ENCODE measurements around the gene ARG2. TPM values are rescaled to one million over a fixed set of nuclear protein-coding genes. Genes with fewer than 3 reads are reported as not detected.

The ARG2 gene
- total RNA-seq, 1 experiment from 2014 or later: 35.2 TPM

GRCh38 chr14:67602076-67602475 is 17.6 kb upstream of the ARG2 start:
- H2AK5ac ChIP-seq (ENCODE audit: insufficient read length, low read length): no peak overlapping the region
- no peak overlapping the region for H2BK120ac ChIP-seq (ENCODE audit: low read depth, low read length, poor library complexity, severe bottlenecking)
- H3K27me3 ChIP-seq (ENCODE audit: insufficient read depth, low read length): peaks cover 21% of the 10 kb centered on the region; the same call in 1 of the 2 replicates
- H3K4ac ChIP-seq (ENCODE audit: low read depth, low read length): no peak overlapping the region
- no peak for TF ChIP-seq CTCF (conservative IDR thresholded peaks at IDR 0.05)
- no peak overlapping the region for H3K18ac ChIP-seq (ENCODE audit: insufficient read length, low read depth, low read length)
- H3K56ac ChIP-seq (ENCODE audit: insufficient read length, low read depth, low read length): no peak overlapping the region
- H3K79me2 ChIP-seq (ENCODE audit: insufficient read depth, low read length): no peaks in the 10 kb centered on the region
- no peak overlapping the region for H3T11ph ChIP-seq (ENCODE audit: low read length)
- H3K9ac ChIP-seq (ENCODE audit: extremely low read depth, insufficient read length, low read length): no peak overlapping the region
- H2BK15ac ChIP-seq (ENCODE audit: low read depth, low read length): no peak overlapping the region
- no peak overlapping the region for H2BK20ac ChIP-seq (ENCODE audit: low read depth, low read length, poor library complexity, severe bottlenecking)
- H4K5ac ChIP-seq (ENCODE audit: insufficient read length, low read depth, low read length): no peak overlapping the region
- peaks cover 80% of the 10 kb centered on the region for H3K27me3 Mint-ChIP-seq (ENCODE audit: low read depth)
- no peak for DNase-seq
- H3K27ac ChIP-seq (ENCODE audit: insufficient read length, low read depth, low read length): no peak overlapping the region
- no peak overlapping the region for H4K8ac ChIP-seq (replicated peaks; ENCODE audit: insufficient read length, low read depth, low read length)
- no peak overlapping the region for H3K14ac ChIP-seq (ENCODE audit: insufficient read depth, low read length)
- no peak overlapping the region for H2AFZ ChIP-seq (ENCODE audit: low read length)
- H3K23ac ChIP-seq (ENCODE audit: insufficient read length, low read depth, low read length): no peak overlapping the region
- H3K9me3 ChIP-seq (ENCODE audit: control insufficient read depth, low read depth, low read length): no peaks in the 10 kb centered on the region
- no peaks in the 10 kb centered on the region for H4K20me1 ChIP-seq (ENCODE audit: control insufficient read depth, insufficient read depth, insufficient read length)
- no peaks in the 10 kb centered on the region for H3K79me1 ChIP-seq (ENCODE audit: insufficient read depth, low read depth, low read length, poor library complexity, severe bottlenecking)
- H3K4me2 ChIP-seq (ENCODE audit: insufficient read depth, insufficient read length, low read length): no peak overlapping the region
- H3K23me2 ChIP-seq (ENCODE audit: insufficient read length, low read depth, low read length, poor library complexity, severe bottlenecking): peaks cover 9% of the 10 kb centered on the region
- H3K4me1 ChIP-seq (ENCODE audit: insufficient read depth, low read length): no peaks in the 10 kb centered on the region
- H2BK12ac ChIP-seq (ENCODE audit: insufficient read length, low read depth, low read length): no peak overlapping the region
- WGBS (ENCODE audit: extremely low coverage, insufficient read length, low lambda C conversion rate): no CpG with 5 or more reads among the region's 7 CpGs
- H3K4me3 Mint-ChIP-seq: no peak overlapping the region
- no peak overlapping the region for H2BK5ac ChIP-seq (ENCODE audit: insufficient read length, low read length)
- H3K27ac Mint-ChIP-seq: no peak overlapping the region
- H4K91ac ChIP-seq (ENCODE audit: insufficient read length, low read depth, low read length): no peak overlapping the region
- peaks cover 10% of the 10 kb centered on the region in 2 experiments for H3K4me1 Mint-ChIP-seq
- no peaks in the 10 kb centered on the region; a peak in 2 of 5 replicates for H3K9me3 Mint-ChIP-seq
- H3K36me3 Mint-ChIP-seq (ENCODE audit: insufficient read depth in 1 of 3, low read depth in 3 of 3): no peaks in the 10 kb centered on the region
